Left ventricle myocardium inferior (tissue), 1 donor: ENCODE measurements around the gene EHD1. TPM values are rescaled to one million over a fixed set of nuclear protein-coding genes. Genes with fewer than 3 reads are reported as not detected.

ENCODE experiments used
- DNase-seq: peaks from one replicate; pipeline ENCODE4 v3.0.0-alpha.2; 2020
- H3K27ac ChIP-seq: fragments of 200-600 bp; replicated peaks from 2 replicates; pipeline ENCODE4 v1.8.0; 2021
- H3K27me3 ChIP-seq: fragments of 200-600 bp; 2 replicates; pipeline ENCODE4 v1.8.0; 2021; ENCODE audit warnings: low read depth
- H3K36me3 ChIP-seq: fragments of 200-600 bp; 2 replicates; pipeline ENCODE4 v1.8.0; 2021
- H3K4me1 ChIP-seq: fragments of 200-600 bp; 2 replicates; pipeline ENCODE4 v1.8.0; 2021
- H3K4me3 ChIP-seq: fragments of 200-600 bp; 2 replicates; pipeline ENCODE4 v1.8.0; 2021; ENCODE audit warnings: mild to moderate bottlenecking, moderate library complexity
- H3K9me3 ChIP-seq: fragments of 200-600 bp; replicated peaks from 2 replicates; pipeline ENCODE4 v1.8.0; 2021
- CTCF ChIP-seq: fragments of 200-600 bp; IDR thresholded peaks from 2 replicates; pipeline ENCODE4 v1.8.0; 2021; ENCODE audit warnings: antibody characterized with exemption, mild to moderate bottlenecking, borderline replicate concordance
- intact Hi-C: fragments of 100-400 bp; cut with micrococcal nuclease; formaldehyde crosslinking; loops from one replicate; pipeline ENCODE4 v1.11.0; 2022
- total RNA-seq: library from RNA; stranded (reverse); fragmentation: NEBNext Ultra II Directional; extraction: Animal tissue kit (Norgen Biotek cat#: 25700); gene quantifications from one replicate; pipeline ENCODE4 v1.2.1, GENCODE V29; 2021
- donor health status: DM: no; HTN: yes; CAD: no; lungs with severe emphysema.

Gene EHD1
- total RNA-seq, 1 donor from 2014 or later, result 40.3 TPM

GRCh38 chr11:64845129-64845775 lies 33.2 kb downstream of the EHD1 start:
- no peak for DNase-seq
- H3K27ac ChIP-seq, result peak overlapping the region; percentile 27
- intact Hi-C loops, result no loop called here

GRCh38 chr11:64844330-64845128 lies 33.9 kb downstream of the EHD1 start, which contains the start of gene CDC42BPG:
TSS of gene CDC42BPG (minus strand) at chr11:64844653. CDS start at chr11:64844569, 84 bp downstream.
- Histone ChIP-seq H3K36me3 (no peaks in the 10 kb centered on the region), H3K4me3 (peak within 1 kb of the TSS; percentile 67), H3K4me1 (peaks cover 38% of the 10 kb centered on the region), H3K27ac (peak within 1 kb of the TSS; percentile 27), H3K9me3 (no peaks in the 10 kb centered on the region), H3K27me3 (no peaks in the 10 kb centered on the region)
- TF ChIP-seq CTCF, result peak; percentile 73
- intact Hi-C loops, result no loop called here
- peak; percentile 64 for DNase-seq

More at GRCh38 chr11:64845129-64845775, 33.2 kb downstream of the EHD1 start:
- Histone ChIP-seq H3K4me1 (peaks cover 46% of the 10 kb centered on the region), H3K4me3 (peak overlapping the region; percentile 67), H3K9me3 (no peaks in the 10 kb centered on the region), H3K36me3 (no peaks in the 10 kb centered on the region), H3K27me3 (no peaks in the 10 kb centered on the region)
- TF ChIP-seq CTCF, result no peak

- intact Hi-C loops, result no loop called here
- H3K9me3 ChIP-seq, result no peaks in the 10 kb centered on the region
- H3K27ac ChIP-seq, result no peak overlapping the region
- no peaks in the 10 kb centered on the region for H3K27me3 ChIP-seq
- TF ChIP-seq CTCF, result no peak
- H3K36me3 ChIP-seq, result no peaks in the 10 kb centered on the region
- peak overlapping the region; percentile 67 for H3K4me3 ChIP-seq
- peaks cover 31% of the 10 kb centered on the region for H3K4me1 ChIP-seq
- DNase-seq, result no peak
Observed at GRCh38 chr11:64843686-64844329, 34.6 kb downstream of the EHD1 start.

GRCh38 chr11:64842851-64843685 lies 35.4 kb downstream of the EHD1 start:
- H3K9me3 ChIP-seq, result no peaks in the 10 kb centered on the region
- intact Hi-C loops, result no loop called here
- H3K4me3 ChIP-seq, result no peak overlapping the region
- TF ChIP-seq CTCF, result no peak
- H3K27ac ChIP-seq, result no peak overlapping the region
- no peaks in the 10 kb centered on the region for H3K36me3 ChIP-seq
- no peak for DNase-seq
- peaks cover 24% of the 10 kb centered on the region for H3K4me1 ChIP-seq
- no peaks in the 10 kb centered on the region for H3K27me3 ChIP-seq

GRCh38 chr11:64842366-64842759 lies 36.1 kb downstream of the EHD1 start:
- intact Hi-C loops, result no loop called here
- TF ChIP-seq CTCF, result no peak
- Histone ChIP-seq H3K27me3 (no peaks in the 10 kb centered on the region), H3K27ac (no peak overlapping the region), H3K4me1 (peaks cover 17% of the 10 kb centered on the region), H3K9me3 (no peaks in the 10 kb centered on the region), H3K36me3 (no peaks in the 10 kb centered on the region), H3K4me3 (no peak overlapping the region)
- no peak for DNase-seq
